ENCODE results near the gene ACTR5. TPM values are rescaled to one million over a fixed set of nuclear protein-coding genes. Genes with fewer than 3 reads are reported as not detected.

ACTR5 gene
- total and polyA plus RNA-seq, 3 donors from 2014 or later, result 18.9 to 26.9 (median 22.7) TPM

- intact Hi-C loops (cut with DNase I; ENCODE audit: low total_unique reads), result no loop called here
- no peaks in the 10 kb centered on the region for H3K9me3 ChIP-seq
- peaks cover 3% of the 10 kb centered on the region for H3K4me1 ChIP-seq
- H3K27me3 ChIP-seq, result no peaks in the 10 kb centered on the region
- H3K36me3 ChIP-seq (ENCODE audit: low read depth, missing control alignments), result no peaks in the 10 kb centered on the region
- DNase-seq, result no peak
- no peak overlapping the region for H3K27ac ChIP-seq
- no peak overlapping the region for H3K4me3 ChIP-seq
- no peak for TF ChIP-seq CTCF (IDR thresholded peaks at IDR 0.05)
These were observed 13.9 kb downstream of the ACTR5 start for GRCh38 chr20:38762174-38762573.

- H3K36me3 ChIP-seq (ENCODE audit: low read depth, missing control alignments), result no peaks in the 10 kb centered on the region
- intact Hi-C loops (cut with DNase I; ENCODE audit: low total_unique reads), result no loop called here
- no peaks in the 10 kb centered on the region for H3K9me3 ChIP-seq
- H3K4me1 ChIP-seq, result peaks cover 3% of the 10 kb centered on the region
- DNase-seq, result no peak
- H3K4me3 ChIP-seq, result no peak overlapping the region
- H3K27ac ChIP-seq, result no peak overlapping the region
- TF ChIP-seq POLR2A (IDR thresholded peaks at IDR 0.05) (no peak), CTCF (IDR thresholded peaks at IDR 0.05) (no peak)
- 80 to 86% methylated on average over 1 of the region's 1 CpG for WGBS, 2 donors
- H3K27me3 ChIP-seq, result no peaks in the 10 kb centered on the region
These were observed 15.4 kb downstream of the ACTR5 start for GRCh38 chr20:38763616-38764015.

GRCh38 chr20:38764567-38765318 lies 16.5 kb downstream of the ACTR5 start:
- H3K27me3 ChIP-seq, result no peaks in the 10 kb centered on the region
- 70 to 71% methylated on average over 11 of the region's 11 CpGs for WGBS, 2 donors
- H3K27ac ChIP-seq, result peak overlapping the region in 1 of 2 donors; percentile 57
- H3K4me3 ChIP-seq, result no peak overlapping the region
- intact Hi-C loops (cut with DNase I; ENCODE audit: low total_unique reads), result no loop called here
- peaks cover 3% of the 10 kb centered on the region for H3K4me1 ChIP-seq
- no peak for TF ChIP-seq CTCF (IDR thresholded peaks at IDR 0.05)
- TF ChIP-seq POLR2A (IDR thresholded peaks at IDR 0.05), result no peak
- no peaks in the 10 kb centered on the region for H3K36me3 ChIP-seq (ENCODE audit: low read depth, missing control alignments)
- no peak for DNase-seq
- no peaks in the 10 kb centered on the region for H3K9me3 ChIP-seq

GRCh38 chr20:38766071-38766470 lies 17.8 kb downstream of the ACTR5 start:
- H3K27me3 ChIP-seq, result no peaks in the 10 kb centered on the region
- intact Hi-C loops (cut with DNase I; ENCODE audit: low total_unique reads), result no loop called here
- H3K4me3 ChIP-seq, result no peak overlapping the region
- H3K4me1 ChIP-seq, result peaks cover 3% of the 10 kb centered on the region
- H3K9me3 ChIP-seq, result no peaks in the 10 kb centered on the region
- H3K27ac ChIP-seq, result peak overlapping the region in 1 of 2 donors; percentile 57
- 54% methylated on average over 4 of the region's 4 CpGs for WGBS, 2 donors
- H3K36me3 ChIP-seq (ENCODE audit: low read depth, missing control alignments), result no peaks in the 10 kb centered on the region
- no peak for DNase-seq
- TF ChIP-seq CTCF (IDR thresholded peaks at IDR 0.05), result no peak
- TF ChIP-seq POLR2A (IDR thresholded peaks at IDR 0.05), result no peak

All from testis (tissue), 3 donors.